ENCODE measurements around the gene LSS. TPM values are rescaled to one million over a fixed set of nuclear protein-coding genes. Genes with fewer than 3 reads are reported as not detected.

Gene LSS
- total RNA-seq, 2 donors from 2014 or later = 78.1 to 109 TPM

- ATAC-seq (ENCODE audit: insufficient number of reproducible peaks, low FRiP score, low read depth) = no peak
- peaks cover 0 to 6% of the 10 kb centered on the region in 2 donors for H3K4me1 ChIP-seq (ENCODE audit: control insufficient read depth in 1 of 2, low read depth in 2 of 2)
- no peaks in the 10 kb centered on the region for H3K36me3 ChIP-seq
- no peaks in the 10 kb centered on the region for H3K9me3 ChIP-seq
- H3K27me3 ChIP-seq (replicated peaks; ENCODE audit: insufficient read depth) = no peaks in the 10 kb centered on the region
- H3K27ac ChIP-seq = no peak overlapping the region
- no peak overlapping the region for H3K4me3 ChIP-seq
- TF ChIP-seq, protein P1, sequence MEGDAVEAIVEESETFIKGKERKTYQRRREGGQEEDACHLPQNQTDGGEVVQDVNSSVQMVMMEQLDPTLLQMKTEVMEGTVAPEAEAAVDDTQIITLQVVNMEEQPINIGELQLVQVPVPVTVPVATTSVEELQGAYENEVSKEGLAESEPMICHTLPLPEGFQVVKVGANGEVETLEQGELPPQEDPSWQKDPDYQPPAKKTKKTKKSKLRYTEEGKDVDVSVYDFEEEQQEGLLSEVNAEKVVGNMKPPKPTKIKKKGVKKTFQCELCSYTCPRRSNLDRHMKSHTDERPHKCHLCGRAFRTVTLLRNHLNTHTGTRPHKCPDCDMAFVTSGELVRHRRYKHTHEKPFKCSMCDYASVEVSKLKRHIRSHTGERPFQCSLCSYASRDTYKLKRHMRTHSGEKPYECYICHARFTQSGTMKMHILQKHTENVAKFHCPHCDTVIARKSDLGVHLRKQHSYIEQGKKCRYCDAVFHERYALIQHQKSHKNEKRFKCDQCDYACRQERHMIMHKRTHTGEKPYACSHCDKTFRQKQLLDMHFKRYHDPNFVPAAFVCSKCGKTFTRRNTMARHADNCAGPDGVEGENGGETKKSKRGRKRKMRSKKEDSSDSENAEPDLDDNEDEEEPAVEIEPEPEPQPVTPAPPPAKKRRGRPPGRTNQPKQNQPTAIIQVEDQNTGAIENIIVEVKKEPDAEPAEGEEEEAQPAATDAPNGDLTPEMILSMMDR (IDR thresholded peaks at IDR 0.05) = no peak
- DNase-seq (ENCODE audit: low spot score) = no peak
Measured at GRCh38 chr21:46139686-46140085, 88.9 kb downstream of the LSS start.

- no peak overlapping the region for H3K4me3 ChIP-seq
- H3K27me3 ChIP-seq (replicated peaks; ENCODE audit: insufficient read depth) = no peaks in the 10 kb centered on the region
- no peaks in the 10 kb centered on the region for H3K4me1 ChIP-seq (ENCODE audit: control insufficient read depth in 1 of 2, low read depth in 2 of 2)
- no peaks in the 10 kb centered on the region for H3K36me3 ChIP-seq
- no peaks in the 10 kb centered on the region for H3K9me3 ChIP-seq
- DNase-seq (ENCODE audit: low spot score) (no peak), ATAC-seq (ENCODE audit: insufficient number of reproducible peaks, low FRiP score, low read depth) (no peak)
- H3K27ac ChIP-seq = no peak overlapping the region
- TF ChIP-seq, protein P1 (IDR thresholded peaks at IDR 0.05) = no peak
Measured at GRCh38 chr21:46138383-46138970, 90.1 kb downstream of the LSS start.

Other genes with a start within 250 kb of the LSS start
- gene COL6A1, start 247.0 kb downstream of the LSS start, total RNA-seq = 1,000 to 10,000 TPM in 1 of 2 donors, 100 to 1,000 TPM in 1; 814 to 1,189 TPM
- 1,000 to 10,000 TPM; 1,835 to 1,885 TPM for gene COL6A2, start 130.7 kb downstream of the LSS start, total RNA-seq
- gene FTCD, start 73.2 kb downstream of the LSS start, total RNA-seq = under 1 TPM in 1 of 2 donors, not detected in 1; 0.27 TPM
- gene SPATC1L, start 44.3 kb downstream of the LSS start, total RNA-seq = 1 to 10 TPM; 3.2 to 7.9 TPM
- 100 to 1,000 TPM in 1 of 2 donors, 10 to 100 TPM in 1; 84.3 to 101 TPM for gene MCM3AP, start 56.8 kb upstream of the LSS start, total RNA-seq
- gene YBEY, start 57.6 kb upstream of the LSS start, total RNA-seq = 10 to 100 TPM in 1 of 2 donors, 1 to 10 TPM in 1; 5.1 to 11.9 TPM
- gene C21orf58, start 95.1 kb upstream of the LSS start, total RNA-seq = 1 to 10 TPM in 1 of 2 donors, under 1 TPM in 1; 0.81 to 3.2 TPM
- 10 to 100 TPM; 46.8 to 51.4 TPM for gene PCNT, start 95.4 kb upstream of the LSS start, total RNA-seq
- gene DIP2A, start 230.1 kb upstream of the LSS start, total RNA-seq = 10 to 100 TPM; 47.7 to 58.3 TPM

Data from thoracic aorta (tissue), 2 donors.